ENCODE data around the gene TBC1D20.
A peak's percentile ranks its signal among the peaks of the same experiment; 100 is the strongest.

TBC1D20 gene

GRCh38 chr20:418858-419365 lies 43.4 kb downstream of the TBC1D20 start:
- no peak for DNase-seq

DNA sequence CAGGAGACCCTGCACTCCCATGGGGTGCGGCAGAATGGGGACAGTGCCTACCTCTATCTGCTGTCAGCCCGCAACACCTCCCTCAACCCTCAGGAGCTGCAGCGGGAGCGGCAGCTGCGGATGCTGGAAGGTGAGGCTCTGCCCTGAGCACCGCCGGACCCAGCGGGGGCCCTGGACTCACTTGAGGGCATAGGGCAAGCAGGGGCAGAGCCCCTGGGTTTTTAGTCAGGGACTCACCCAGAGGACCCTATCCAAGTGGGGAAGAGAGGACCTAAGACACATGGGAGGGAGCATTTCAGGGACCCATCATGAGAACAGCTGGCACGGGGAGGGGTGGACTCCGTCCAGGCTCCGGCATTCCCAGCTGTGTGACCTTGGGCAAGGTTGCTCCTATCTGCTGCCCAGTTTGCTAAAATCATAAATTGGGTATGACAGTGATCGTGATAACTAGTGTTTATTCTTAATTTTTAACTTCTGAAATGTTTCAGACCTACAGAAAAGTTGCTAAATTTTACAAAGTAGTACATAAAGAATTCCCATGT lies 44.5 kb downstream of the TBC1D20 start:
- no peak for DNase-seq

GRCh38 chr20:416950-417800 lies 45.2 kb downstream of the TBC1D20 start:
- no peak for DNase-seq

GRCh38 chr20:415820-416322 lies 46.5 kb downstream of the TBC1D20 start:
- no peak for DNase-seq

DNA sequence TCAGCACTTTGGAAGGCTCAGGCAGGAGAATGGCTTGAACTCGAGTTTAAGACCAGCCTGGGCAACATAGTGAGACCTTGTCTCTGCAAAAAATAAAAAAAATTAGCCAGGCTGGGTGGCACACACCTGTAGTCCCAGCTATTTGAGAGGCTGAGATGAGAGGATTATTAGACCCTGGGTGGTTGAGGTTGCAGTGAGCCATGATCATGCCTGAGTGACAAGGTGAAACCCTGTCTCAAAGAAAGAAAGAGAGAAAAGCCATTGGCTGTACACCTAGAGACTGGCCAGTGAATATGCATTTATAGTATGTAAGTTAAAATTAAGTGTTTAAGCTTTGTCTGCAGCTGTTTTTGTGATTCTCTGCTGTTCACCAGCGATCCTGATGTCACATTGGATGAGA lies 48.2 kb downstream of the TBC1D20 start:
- no peak for DNase-seq

DNA sequence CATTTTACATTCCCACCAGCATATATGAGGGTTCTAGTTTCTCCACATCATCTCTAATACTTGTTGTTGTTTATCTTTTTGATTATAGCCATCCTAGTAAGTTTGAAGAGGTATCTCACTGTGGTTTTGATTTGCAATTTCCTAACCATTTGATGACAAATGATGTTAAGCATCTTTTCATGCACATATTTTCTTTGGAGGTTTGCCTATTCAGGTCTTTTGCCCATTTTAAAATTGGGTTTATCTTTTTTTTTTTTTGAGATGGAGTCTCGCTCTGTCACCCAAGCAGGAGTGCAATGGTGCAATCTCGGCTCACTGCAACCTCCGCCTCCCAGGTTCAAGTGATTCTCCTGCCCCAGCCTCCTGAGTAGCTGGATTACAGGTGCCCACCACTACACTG lies 50.3 kb downstream of the TBC1D20 start:
- DNase-seq, result no peak

DNA sequence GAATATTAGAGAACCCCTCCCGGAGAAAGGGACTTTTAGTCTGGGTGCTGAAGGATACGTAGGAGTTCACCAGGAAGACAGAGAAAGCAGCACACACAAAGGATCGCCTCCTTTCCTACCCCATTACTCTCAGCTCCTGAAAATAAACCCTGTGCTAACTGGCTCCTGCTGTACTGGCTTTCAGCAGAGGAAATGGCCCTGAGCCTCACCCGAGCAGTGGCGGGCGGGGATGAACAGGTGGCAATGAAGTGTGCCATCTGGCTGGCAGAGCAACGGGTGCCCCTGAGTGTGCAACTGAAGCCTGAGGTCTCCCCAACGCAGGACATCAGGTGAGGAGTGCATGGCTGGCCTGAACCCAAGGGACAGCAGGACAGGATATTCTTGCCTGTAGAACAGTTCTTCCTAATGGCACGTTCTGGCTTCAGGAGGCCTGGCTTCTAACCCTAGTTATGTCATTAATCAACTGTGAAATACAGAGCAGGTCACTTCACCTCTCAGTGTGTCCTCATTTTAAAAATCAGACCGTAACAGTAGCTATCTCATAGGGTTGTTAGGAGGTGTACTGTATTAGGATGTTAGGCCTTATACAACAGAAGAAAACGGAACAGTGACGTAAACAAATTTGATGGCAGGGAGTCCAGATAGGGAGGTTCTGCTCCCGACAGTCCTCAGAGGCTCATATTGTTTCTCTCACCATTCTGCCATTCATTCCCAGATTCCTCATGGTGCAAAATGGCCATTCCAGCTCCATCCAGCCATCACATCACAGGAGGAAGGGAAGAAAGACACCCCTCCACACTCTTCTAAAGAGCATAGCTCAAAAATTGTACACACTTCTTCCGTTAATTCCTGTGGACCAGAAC lies 52.4 kb downstream of the TBC1D20 start:
- DNase-seq, result no peak

DNA sequence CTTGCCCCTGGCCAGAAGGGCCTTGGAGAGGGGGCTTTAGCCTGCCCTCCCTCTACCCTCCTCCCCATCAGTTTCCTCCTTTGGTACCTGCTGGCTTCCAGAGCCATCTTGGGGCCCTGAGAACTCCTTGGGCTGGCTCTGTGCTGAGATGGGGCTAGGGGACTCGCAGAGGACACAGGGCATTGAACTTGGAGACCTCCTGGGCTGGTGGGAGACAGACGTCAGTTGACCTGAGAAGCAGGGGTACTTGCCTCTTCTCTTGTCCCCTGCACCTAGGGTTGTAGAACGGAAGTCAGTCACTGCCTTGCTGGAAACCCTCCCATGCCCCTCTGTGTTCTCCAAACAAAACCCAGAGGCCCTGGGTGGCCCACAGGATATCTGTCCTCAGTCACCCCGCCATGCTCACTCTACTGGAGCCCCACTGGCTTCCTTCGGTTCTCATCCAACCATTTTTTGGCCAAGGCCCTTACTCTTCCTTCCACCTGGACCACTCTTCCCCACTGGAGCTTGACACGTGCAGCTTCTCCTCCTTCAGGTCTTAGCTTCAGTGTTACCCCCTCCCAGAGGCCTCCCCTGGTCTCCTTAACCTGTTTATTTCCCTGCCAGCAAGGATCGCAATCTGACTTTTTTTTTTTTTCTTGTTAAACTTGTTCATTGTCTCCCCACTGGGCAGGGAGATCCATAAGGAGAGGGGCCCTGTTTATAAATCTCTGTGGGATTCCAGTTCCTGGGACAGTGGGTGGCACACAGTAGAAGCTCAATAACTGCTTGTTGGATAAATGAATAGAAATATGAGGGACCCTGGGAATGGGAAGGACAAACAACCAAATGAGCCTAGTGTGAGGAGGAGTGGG lies 53.3 kb downstream of the TBC1D20 start:
- DNase-seq, result no peak

- DNase-seq, result peak; percentile 58
Measured at GRCh38 chr20:407953-408842, 54.1 kb downstream of the TBC1D20 start, which contains the start of gene RBCK1. Gene RBCK1 (plus strand): TSS chr20:408299. CDS start chr20:408758, 459 bp downstream.

- DNase-seq, result peak; percentile 82
Measured at GRCh38 chr20:407133-407952, 55.0 kb downstream of the TBC1D20 start.

- no peak for DNase-seq
Measured at GRCh38 chr20:406200-407132, 55.9 kb downstream of the TBC1D20 start.

- no peak for DNase-seq
Measured at GRCh38 chr20:404088-404487, 58.2 kb downstream of the TBC1D20 start.

DNA sequence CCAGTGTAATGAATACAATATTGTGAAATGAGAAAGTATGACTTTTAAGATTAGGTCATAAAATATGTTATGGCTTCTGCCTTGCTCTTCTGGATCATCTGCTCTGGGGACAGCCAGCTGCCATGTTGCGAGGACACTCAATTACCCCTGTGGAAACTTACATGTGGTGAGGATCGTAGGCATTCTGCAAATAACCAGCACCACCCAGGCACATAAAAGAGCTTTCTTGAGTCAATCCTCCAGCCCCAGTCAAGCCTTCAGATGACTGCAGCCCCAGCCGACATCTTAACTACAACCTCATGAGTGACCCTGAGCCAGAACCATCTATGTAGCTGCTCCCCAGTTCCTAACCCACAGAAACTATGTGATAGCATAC lies 58.8 kb downstream of the TBC1D20 start:
- DNase-seq, result no peak

GRCh38 chr20:402898-403581 lies 59.3 kb downstream of the TBC1D20 start:
- DNase-seq, result no peak

GRCh38 chr20:402496-402885 lies 59.8 kb downstream of the TBC1D20 start:
- no peak for DNase-seq

GRCh38 chr20:401682-402495 lies 60.4 kb downstream of the TBC1D20 start:
- DNase-seq, result peak; percentile 22

DNA sequence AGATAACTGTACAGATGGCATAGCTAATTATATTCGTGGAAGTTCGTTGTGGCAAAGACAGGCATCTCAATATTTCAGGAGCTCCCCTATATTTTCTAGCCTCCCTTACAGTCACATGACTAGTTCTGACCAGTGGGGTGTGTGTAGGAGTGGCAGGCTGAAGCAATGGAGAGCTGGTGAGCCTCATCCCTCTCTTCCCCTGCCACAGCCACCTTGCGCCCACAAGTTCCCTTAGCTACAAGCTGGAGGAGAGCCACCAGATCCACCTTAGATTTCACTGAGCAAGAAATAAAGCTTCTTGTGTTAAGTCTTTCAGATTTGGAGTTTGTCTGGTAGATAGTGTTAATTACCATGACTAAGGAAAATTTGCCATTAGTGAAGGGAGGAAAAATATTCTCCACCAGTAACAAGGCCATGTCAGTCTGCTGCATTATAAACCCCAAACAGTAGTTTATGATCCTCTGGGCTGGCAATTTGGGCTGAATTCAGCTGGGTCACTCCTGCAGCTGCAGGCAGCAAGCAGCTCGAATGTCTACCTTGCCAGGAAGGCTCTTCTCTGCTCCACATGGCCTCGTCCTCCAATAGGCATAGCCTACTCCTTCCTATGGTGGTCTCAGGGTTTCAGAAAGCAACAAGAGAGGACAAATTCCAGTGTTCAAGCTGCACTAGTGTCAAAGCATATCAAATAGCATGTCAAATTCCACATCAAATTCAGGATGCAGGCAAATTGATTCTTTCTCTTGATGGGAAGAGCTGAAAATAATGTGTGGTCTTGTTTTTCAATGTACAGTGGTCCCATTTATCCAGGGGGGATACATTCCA lies 61.7 kb downstream of the TBC1D20 start:
- peak; percentile 73 for DNase-seq
